K562 (cell line): Measurements from ENCODE around the gene ABHD16A. TPM values are rescaled to one million over a fixed set of nuclear protein-coding genes. Genes with fewer than 3 reads are reported as not detected.

ENCODE experiments used
- BCOR ChIP-seq: fragments of 450-650 bp; IDR thresholded peaks from 2 replicates; pipeline ENCODE4 v1.6.1; 2016
- CEBPG ChIP-seq, 3 experiments: fragments of 200-800 bp in 1 of 3; sonication (Bioruptor generic) in 1 of 3; sonication (generic) in 1 of 3; formaldehyde crosslinking in 1 of 3; IDR thresholded peaks in 2 of 3; conservative IDR thresholded peaks in 1 of 3; 2 replicates each; pipeline versions ENCODE4 v1.6.1 to v1.8.0; 2016 to 2022; ENCODE audit warnings: missing compliant biosample characterization in 2 of 3, missing genetic modification characterization in 2 of 3, mild to moderate bottlenecking in 1 of 3, missing genetic modification reagents in 1 of 3
- ESRRA ChIP-seq: fragments of 450-650 bp; IDR thresholded peaks from 2 replicates; pipeline ENCODE4 v1.6.1; 2014; ENCODE audit warnings: low read depth, mild to moderate bottlenecking, moderate library complexity, borderline replicate concordance
- FOXA1 ChIP-seq: fragments of 450-650 bp; IDR thresholded peaks from 2 replicates; pipeline ENCODE4 v1.6.1; 2016; ENCODE audit warnings: mild to moderate bottlenecking, borderline replicate concordance
- GABPB1 ChIP-seq: sonication (generic); formaldehyde crosslinking; IDR thresholded peaks from 2 replicates; pipeline ENCODE4 v1.8.0; 2022; ENCODE audit warnings: mild to moderate bottlenecking, missing genetic modification reagents
- MCM3 ChIP-seq: fragments of 450-650 bp; IDR thresholded peaks from 2 replicates; pipeline ENCODE4 v1.6.1; 2016
- NFYB ChIP-seq: IDR thresholded peaks from 2 replicates; pipeline ENCODE4 v1.6.1; 2011; ENCODE audit warnings: mild to moderate bottlenecking, moderate library complexity; ENCODE audit not compliant: insufficient read length; ENCODE audit errors: extremely low read depth
- OTX1 ChIP-seq: fragments of 450-650 bp; formaldehyde crosslinking; IDR thresholded peaks from 2 replicates; pipeline ENCODE4 v1.4.0; 2022; ENCODE audit warnings: mild to moderate bottlenecking
- RBBP5 ChIP-seq: fragments of 200-600 bp; sonication (generic); IDR thresholded peaks from 2 replicates; pipeline ENCODE4 v1.6.1; 2012; ENCODE audit warnings: borderline replicate concordance, mild to moderate bottlenecking, low read length, control low read depth, inconsistent platforms; ENCODE audit not compliant: insufficient read depth, poor library complexity, severe bottlenecking
- RUNX1 ChIP-seq: sonication (generic); IDR thresholded peaks from 2 replicates; pipeline ENCODE4 v1.6.1; 2016; ENCODE audit warnings: antibody characterized with exemption, low read depth
- SMARCC2 ChIP-seq: fragments of 450-650 bp; IDR thresholded peaks from 2 replicates; pipeline ENCODE4 v1.6.1; 2017; ENCODE audit warnings: antibody characterized with exemption, moderate library complexity, mild to moderate bottlenecking, low read depth
- SMC3 ChIP-seq: conservative IDR thresholded peaks from 2 replicates; pipeline ENCODE4 v1.6.1; 2011; ENCODE audit warnings: low read depth, low read length, improper control_type of control experiment; ENCODE audit not compliant: insufficient read depth
- STAT5A ChIP-seq: IDR thresholded peaks from 2 replicates; pipeline ENCODE4 v1.6.1; 2012; ENCODE audit warnings: low read length, inconsistent platforms, borderline replicate concordance
- ZFP30 ChIP-seq: fragments of 250-450 bp; sonication (Bioruptor Pico); IDR thresholded peaks from 2 replicates; pipeline ENCODE4 v1.8.0; 2022; ENCODE audit warnings: moderate library complexity, mild to moderate bottlenecking, inconsistent platforms, borderline replicate concordance
- ZNF253 ChIP-seq: fragments of 250-450 bp; sonication (Bioruptor Pico); conservative IDR thresholded peaks from 2 replicates; pipeline ENCODE4 v1.6.1; 2021; ENCODE audit warnings: mild to moderate bottlenecking
- ZNF3 ChIP-seq: fragments of 250-450 bp; sonication (Bioruptor Pico); IDR thresholded peaks from 2 replicates; pipeline ENCODE4 v1.5.0; 2021; ENCODE audit warnings: mild to moderate bottlenecking, moderate library complexity
- ZNF398 ChIP-seq: fragments of 250-450 bp; sonication (Bioruptor Pico); IDR thresholded peaks from 2 replicates; pipeline ENCODE4 v1.8.0; 2021; ENCODE audit warnings: moderate library complexity, mild to moderate bottlenecking, inconsistent platforms
- ZNF57 ChIP-seq: fragments of 450-650 bp; formaldehyde crosslinking; IDR thresholded peaks from 2 replicates; pipeline ENCODE4 v1.4.0; 2020; ENCODE audit warnings: mild to moderate bottlenecking, moderate library complexity
- ZNF584 ChIP-seq: fragments of 200-800 bp; sonication (Bioruptor generic); IDR thresholded peaks from 2 replicates; pipeline ENCODE4 v1.6.1; 2016; ENCODE audit warnings: low read depth, mild to moderate bottlenecking, missing genetic modification characterization, missing compliant biosample characterization
- ZNF639 ChIP-seq, 2 experiments: fragments of 200-800 bp in 1 of 2; sonication (Bioruptor generic) in 1 of 2; sonication (generic) in 1 of 2; formaldehyde crosslinking in 1 of 2; IDR thresholded peaks in 1 of 2; conservative IDR thresholded peaks in 1 of 2; 2 replicates each; pipeline versions ENCODE4 v1.5.0 to v1.6.1; 2016 to 2020; ENCODE audit warnings: missing compliant biosample characterization in 1 of 2, missing genetic modification characterization in 1 of 2, missing genetic modification reagents in 1 of 2
- polyA plus RNA-seq, 8 experiments: library from polyadenylated mRNA; depleted of rRNA in 4 of 8; stranded (reverse) in 5 of 8; unstranded in 3 of 8; fragments of >200 nt; fragmentation: Nextera tagmentation in 2 of 8; fragmentation: Illumina TruSeq in 1 of 8; extraction: Ambion mirVana in 2 of 8; extraction: Trizol in 1 of 8; gene quantifications; 2 replicates each; pipeline versions ENCODE4 v1.2.1 to v1.2.3, GENCODE V29; 2011 to 2014; ENCODE audit warnings: inconsistent platforms in 1 of 8, missing spikeins in 1 of 8
- total RNA-seq, 7 experiments: library from RNA; depleted of rRNA in 6 of 7; stranded (reverse); fragments of >200 nt in 6 of 7; fragmentation: Illumina TruSeq in 2 of 7; extraction: Trizol in 2 of 7; gene quantifications; 2 replicates each; pipeline versions ENCODE4 v1.2.1 to v1.2.3, GENCODE V29; 2011 to 2021; ENCODE audit warnings: low replicate concordance in 1 of 7

The ABHD16A gene
- total and polyA plus RNA-seq, 9 of the 15 experiments (the other 6 are each of a cell fraction or from before 2014, with no cell fraction given): 25.8 to 120 (median 81.6) TPM

GRCh38 chr6:31723245-31723979, 20.3 kb upstream of the ABHD16A start, which contains the start of gene MPIG6B (continued):
- TF ChIP-seq ZFP30 (CRISPR knock-in tag): no peak
- TF ChIP-seq RBBP5: peak; percentile 13
- peak; percentile 11; the same call in 1 of the 2 replicates for TF ChIP-seq OTX1
- no peak for TF ChIP-seq SMC3
- no peak for TF ChIP-seq MCM3
- no peak for TF ChIP-seq RUNX1
- 0 out of 2 replicates have a peak, but pooled peaks have one; percentile 35 for TF ChIP-seq ZNF57 (CRISPR knock-in tag)
- TF ChIP-seq NFYB: no peak
- no peak for TF ChIP-seq ZNF584
- no peak for TF ChIP-seq FOXA1
- no peak for TF ChIP-seq ZNF253 (CRISPR knock-in tag)
- no peak for TF ChIP-seq ZNF3 (CRISPR knock-in tag)
- TF ChIP-seq ZNF398 (CRISPR knock-in tag): no peak
- no peak for TF ChIP-seq STAT5A
- TF ChIP-seq ZNF639 (CRISPR knock-in tag; conservative IDR thresholded peaks at IDR 0.05 in 1 of 2, IDR thresholded peaks at IDR 0.05 in 1 of 2): no peak
- no peak for TF ChIP-seq ESRRA
- TF ChIP-seq SMARCC2: no peak
- 0 out of 2 replicates have a peak, but pooled peaks have one; percentile 14 for TF ChIP-seq CEBPG (CRISPR knock-in tag; IDR thresholded peaks at IDR 0.05)
- no peak for TF ChIP-seq CEBPG (tag; conservative IDR thresholded peaks at IDR 0.05 in 1 of 2, IDR thresholded peaks at IDR 0.05 in 1 of 2)
- TF ChIP-seq GABPB1 (CRISPR knock-in tag): no peak
- TF ChIP-seq BCOR: no peak
